Activated CD4-positive, alpha-beta T cell treated with anti-CD3 and anti-CD28 coated beads, Interleukin-2, amount 10 ng/mL, durations not matched to agents 24 days and 14 days (primary cell): Measurements from ENCODE around the gene DHX58. TPM values are rescaled to one million over a fixed set of nuclear protein-coding genes. Genes with fewer than 3 reads are reported as not detected.

Experiments
- DNase-seq: peaks from one replicate; pipeline ENCODE4 v3.0.0; 2022
- H3K27ac Mint-ChIP-seq: one replicate; pipeline ENCODE4 v1.8.0; 2022; ENCODE audit warnings: mild to moderate bottlenecking, mixed read lengths
- H3K27me3 Mint-ChIP-seq: one replicate; pipeline ENCODE4 v1.8.0; 2022; ENCODE audit warnings: mixed read lengths
- H3K36me3 Mint-ChIP-seq: one replicate; pipeline ENCODE4 v1.8.0; 2022; ENCODE audit warnings: low read depth, mild to moderate bottlenecking, mixed read lengths
- H3K4me1 Mint-ChIP-seq: one replicate; pipeline ENCODE4 v1.8.0; 2021; ENCODE audit warnings: mixed read lengths
- H3K4me3 Mint-ChIP-seq: one replicate; pipeline ENCODE4 v1.8.0; 2022; ENCODE audit warnings: mild to moderate bottlenecking, moderate library complexity, mixed read lengths
- H3K9me3 Mint-ChIP-seq: one replicate; pipeline ENCODE4 v1.8.0; 2021; ENCODE audit warnings: mixed read lengths
- intact Hi-C: fragments of 100-400 bp; cut with micrococcal nuclease; formaldehyde crosslinking; loops from one replicate; pipeline ENCODE4 v1.15.1; 2023
- total RNA-seq: library from RNA; stranded (reverse); gene quantifications from 2 replicates; pipeline ENCODE4 v1.2.3, GENCODE V29; 2022

The DHX58 gene
- total RNA-seq, 1 donor from 2014 or later: 25.8 TPM

- no peaks in the 10 kb centered on the region for H3K27me3 Mint-ChIP-seq
- no peaks in the 10 kb centered on the region for H3K9me3 Mint-ChIP-seq
- intact Hi-C loops: loop anchor here (1.0 kb wide), 1 partner anchor 34 kb away; no protein-coding TSS in a partner anchor
- peak; percentile 94 for DNase-seq
- H3K4me1 Mint-ChIP-seq: peaks cover 25% of the 10 kb centered on the region
- H3K27ac Mint-ChIP-seq: peak within 1 kb of the TSS; percentile 87
- H3K36me3 Mint-ChIP-seq: peaks cover 40% of the 10 kb centered on the region
- peak within 1 kb of the TSS; percentile 76 for H3K4me3 Mint-ChIP-seq
Observed at GRCh38 chr17:42120770-42121769, 8.6 kb upstream of the DHX58 start, which contains the start of gene KAT2A. Gene KAT2A (minus strand): TSS chr17:42121367. CDS start chr17:42121304, 63 bp downstream.

- H3K9me3 Mint-ChIP-seq: no peaks in the 10 kb centered on the region
- peak overlapping the region; percentile 76 for H3K4me3 Mint-ChIP-seq
- peaks cover 25% of the 10 kb centered on the region for H3K4me1 Mint-ChIP-seq
- H3K36me3 Mint-ChIP-seq: peaks cover 36% of the 10 kb centered on the region
- DNase-seq: no peak
- H3K27me3 Mint-ChIP-seq: no peaks in the 10 kb centered on the region
- peak overlapping the region; percentile 27 for H3K27ac Mint-ChIP-seq
- intact Hi-C loops: no loop called here
Observed at GRCh38 chr17:42120161-42120769, 7.8 kb upstream of the DHX58 start.

- Mint-ChIP-seq H3K36me3 (peaks cover 34% of the 10 kb centered on the region), H3K4me3 (no peak overlapping the region), H3K4me1 (peaks cover 25% of the 10 kb centered on the region), H3K9me3 (no peaks in the 10 kb centered on the region), H3K27me3 (no peaks in the 10 kb centered on the region), H3K27ac (no peak overlapping the region)
- intact Hi-C loops: no loop called here
- no peak for DNase-seq
Observed at GRCh38 chr17:42119301-42119700, 6.8 kb upstream of the DHX58 start.

GRCh38 chr17:42118545-42118944 lies 6.0 kb upstream of the DHX58 start:
- peak overlapping the region; percentile 68 for H3K4me3 Mint-ChIP-seq
- H3K27me3 Mint-ChIP-seq: no peaks in the 10 kb centered on the region
- intact Hi-C loops: no loop called here
- H3K9me3 Mint-ChIP-seq: no peaks in the 10 kb centered on the region
- DNase-seq: peak; percentile 83
- H3K27ac Mint-ChIP-seq: peak overlapping the region; percentile 68
- H3K4me1 Mint-ChIP-seq: peaks cover 28% of the 10 kb centered on the region
- H3K36me3 Mint-ChIP-seq: peaks cover 37% of the 10 kb centered on the region

GRCh38 chr17:42118126-42118510 lies 5.6 kb upstream of the DHX58 start:
- peaks cover 38% of the 10 kb centered on the region for H3K36me3 Mint-ChIP-seq
- H3K9me3 Mint-ChIP-seq: no peaks in the 10 kb centered on the region
- H3K4me3 Mint-ChIP-seq: peak overlapping the region; percentile 68
- intact Hi-C loops: no loop called here
- DNase-seq: no peak
- no peaks in the 10 kb centered on the region for H3K27me3 Mint-ChIP-seq
- peak overlapping the region; percentile 68 for H3K27ac Mint-ChIP-seq
- peaks cover 28% of the 10 kb centered on the region for H3K4me1 Mint-ChIP-seq

GRCh38 chr17:42117397-42118125 lies 5.0 kb upstream of the DHX58 start:
- H3K27ac Mint-ChIP-seq: no peak overlapping the region
- no peak overlapping the region for H3K4me3 Mint-ChIP-seq
- no peak for DNase-seq

GRCh38 chr17:42116705-42117396 lies 4.3 kb upstream of the DHX58 start:
- intact Hi-C loops: no loop called here
- DNase-seq: peak; percentile 95
- Mint-ChIP-seq H3K27ac (peak overlapping the region; percentile 55), H3K27me3 (no peaks in the 10 kb centered on the region), H3K4me1 (peaks cover 35% of the 10 kb centered on the region), H3K4me3 (no peak overlapping the region), H3K9me3 (no peaks in the 10 kb centered on the region), H3K36me3 (peaks cover 43% of the 10 kb centered on the region)

More at GRCh38 chr17:42117397-42118125, 5.0 kb upstream of the DHX58 start:
- no peaks in the 10 kb centered on the region for H3K27me3 Mint-ChIP-seq
- H3K4me1 Mint-ChIP-seq: peaks cover 31% of the 10 kb centered on the region
- H3K9me3 Mint-ChIP-seq: no peaks in the 10 kb centered on the region
- peaks cover 41% of the 10 kb centered on the region for H3K36me3 Mint-ChIP-seq
- intact Hi-C loops: no loop called here

GRCh38 chr17:42114118-42114517 lies 1.6 kb upstream of the DHX58 start:
- Mint-ChIP-seq H3K4me3 (peak overlapping the region; percentile 8), H3K27me3 (no peaks in the 10 kb centered on the region), H3K36me3 (peaks cover 49% of the 10 kb centered on the region), H3K4me1 (peaks cover 40% of the 10 kb centered on the region), H3K9me3 (no peaks in the 10 kb centered on the region), H3K27ac (peak overlapping the region; percentile 69)
- intact Hi-C loops: loop anchor here (5.0 kb wide), 1 partner anchor 68 kb away; the partner anchor contains the start of gene KCNH4
- no peak for DNase-seq

GRCh38 chr17:42113293-42114069 lies 967 bp upstream of the DHX58 start:
- H3K4me1 Mint-ChIP-seq: peaks cover 38% of the 10 kb centered on the region
- no peaks in the 10 kb centered on the region for H3K9me3 Mint-ChIP-seq
- DNase-seq: no peak
- H3K36me3 Mint-ChIP-seq: peaks cover 48% of the 10 kb centered on the region
- intact Hi-C loops: loop anchor here (2.0 to 5.0 kb wide), 5 partner anchors 41 to 147 kb away; partner anchors contain the start of genes CNP, DNAJC7, KCNH4 and RAB5C
- H3K27ac Mint-ChIP-seq: peak overlapping the region; percentile 93
- H3K27me3 Mint-ChIP-seq: no peaks in the 10 kb centered on the region
- H3K4me3 Mint-ChIP-seq: no peak overlapping the region

- Mint-ChIP-seq H3K36me3 (peaks cover 47% of the 10 kb centered on the region), H3K4me1 (peaks cover 42% of the 10 kb centered on the region), H3K4me3 (peak overlapping the region; percentile 94), H3K27me3 (no peaks in the 10 kb centered on the region), H3K9me3 (no peaks in the 10 kb centered on the region), H3K27ac (peak overlapping the region; percentile 93)
- intact Hi-C loops: loop anchor here (2.0 to 5.0 kb wide), 5 partner anchors 43 to 145 kb away; partner anchors contain the start of genes CNP, DNAJC7, KCNH4 and RAB5C
- DNase-seq: peak; percentile 82
Observed at GRCh38 chr17:42111871-42112551, 503 bp downstream of the DHX58 start.

GRCh38 chr17:42111265-42111636 lies 1.3 kb downstream of the DHX58 start:
- H3K4me3 Mint-ChIP-seq: peak overlapping the region; percentile 94
- intact Hi-C loops: loop anchor here (5.0 kb wide), 1 partner anchor 71 kb away; the partner anchor contains the start of gene KCNH4

More at GRCh38 chr17:42111265-42111636, 1.3 kb downstream of the DHX58 start:
- H3K27me3 Mint-ChIP-seq: no peaks in the 10 kb centered on the region
- H3K27ac Mint-ChIP-seq: peak overlapping the region; percentile 93
- H3K4me1 Mint-ChIP-seq: peaks cover 41% of the 10 kb centered on the region
- no peak for DNase-seq
- H3K36me3 Mint-ChIP-seq: peaks cover 45% of the 10 kb centered on the region
- H3K9me3 Mint-ChIP-seq: no peaks in the 10 kb centered on the region
